ENCODE measurements around the gene PIAS1.

DNA sequence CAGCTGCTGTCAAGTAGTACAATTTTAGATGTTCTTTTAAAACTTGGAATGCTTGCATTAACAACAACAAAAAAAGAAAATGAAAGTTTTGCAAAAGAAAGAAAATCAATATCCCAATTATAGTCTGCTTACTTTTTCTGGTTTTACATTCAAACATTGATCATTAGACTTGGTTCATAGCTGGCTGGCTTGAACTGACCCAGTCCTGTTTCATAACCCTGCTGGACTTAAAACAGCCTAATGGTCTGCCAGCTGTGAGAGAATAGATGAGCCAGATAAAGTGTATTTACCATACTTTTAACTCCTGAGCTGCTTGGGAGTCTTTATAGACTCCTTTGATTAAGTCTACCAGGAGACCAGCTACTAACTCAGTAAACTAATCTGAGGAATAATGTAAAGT, 59.2 kb downstream of the PIAS1 start:
- TF ChIP-seq SP1 (IDR thresholded peaks at IDR 0.05; ENCODE audit: low read depth) (no peak), POLR2A (IDR thresholded peaks at IDR 0.05; ENCODE audit: borderline replicate concordance, extremely low read depth, insufficient read depth, insufficient read length) (no peak), EZH2 (IDR thresholded peaks at IDR 0.05) (no peak), RAD21 (IDR thresholded peaks at IDR 0.05; ENCODE audit: low read depth) (no peak), ZNF274 (IDR thresholded peaks at IDR 0.05; ENCODE audit: low read depth, low read length) (no peak), SIN3A (IDR thresholded peaks at IDR 0.05; ENCODE audit: low read depth) (no peak)
- TF ChIP-seq, protein P1, sequence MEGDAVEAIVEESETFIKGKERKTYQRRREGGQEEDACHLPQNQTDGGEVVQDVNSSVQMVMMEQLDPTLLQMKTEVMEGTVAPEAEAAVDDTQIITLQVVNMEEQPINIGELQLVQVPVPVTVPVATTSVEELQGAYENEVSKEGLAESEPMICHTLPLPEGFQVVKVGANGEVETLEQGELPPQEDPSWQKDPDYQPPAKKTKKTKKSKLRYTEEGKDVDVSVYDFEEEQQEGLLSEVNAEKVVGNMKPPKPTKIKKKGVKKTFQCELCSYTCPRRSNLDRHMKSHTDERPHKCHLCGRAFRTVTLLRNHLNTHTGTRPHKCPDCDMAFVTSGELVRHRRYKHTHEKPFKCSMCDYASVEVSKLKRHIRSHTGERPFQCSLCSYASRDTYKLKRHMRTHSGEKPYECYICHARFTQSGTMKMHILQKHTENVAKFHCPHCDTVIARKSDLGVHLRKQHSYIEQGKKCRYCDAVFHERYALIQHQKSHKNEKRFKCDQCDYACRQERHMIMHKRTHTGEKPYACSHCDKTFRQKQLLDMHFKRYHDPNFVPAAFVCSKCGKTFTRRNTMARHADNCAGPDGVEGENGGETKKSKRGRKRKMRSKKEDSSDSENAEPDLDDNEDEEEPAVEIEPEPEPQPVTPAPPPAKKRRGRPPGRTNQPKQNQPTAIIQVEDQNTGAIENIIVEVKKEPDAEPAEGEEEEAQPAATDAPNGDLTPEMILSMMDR (IDR thresholded peaks at IDR 0.05 in 2 of 3, conservative IDR thresholded peaks at IDR 0.05 in 1 of 3; ENCODE audit: borderline replicate concordance in 1 of 3, insufficient read depth in 1 of 3, low read depth in 2 of 3, low read length in 2 of 3): no peak

All from HCT116 (cell line).